Gastroesophageal sphincter (tissue), 4 donors: ENCODE results near the gene PLCH1. TPM values are rescaled to one million over a fixed set of nuclear protein-coding genes. Genes with fewer than 3 reads are reported as not detected.

ENCODE experiments used
- ATAC-seq: fragments of 150-250 bp; one replicate; pipeline ENCODE4 v1.9.1; 2016; ENCODE audit warnings: mild to moderate bottlenecking, moderate library complexity
- H3K27ac ChIP-seq, 4 donors: fragments of 200-600 bp; sonication (generic) in 3 of 4; 1 replicate in 3 of 4; 2 replicates in 1 of 4; pipeline ENCODE4 v1.5.1; 2016 to 2019
- H3K27me3 ChIP-seq: fragments of 200-600 bp; sonication (generic); one replicate; pipeline ENCODE4 v1.5.1; 2019
- H3K36me3 ChIP-seq, 2 donors: fragments of 200-600 bp; sonication (generic); one replicate each; pipeline ENCODE4 v1.5.1; 2019; ENCODE audit warnings: control low read depth in 1 of 2
- H3K4me1 ChIP-seq, 3 donors: fragments of 200-600 bp; sonication (generic); 1 replicate in 2 of 3; 2 replicates in 1 of 3; pipeline ENCODE4 v1.5.1; 2016 to 2019; ENCODE audit warnings: control low read depth in 2 of 3
- H3K4me3 ChIP-seq, 2 donors: fragments of 200-600 bp; sonication (generic); one replicate each; pipeline ENCODE4 v1.5.1; 2019; ENCODE audit warnings: mild to moderate bottlenecking in 1 of 2, moderate library complexity in 1 of 2
- H3K9me3 ChIP-seq, 3 donors: fragments of 200-600 bp; sonication (generic); one replicate each; pipeline ENCODE4 v1.5.1; 2017 to 2019; ENCODE audit warnings: control low read depth in 2 of 3
- EP300 ChIP-seq: sonication (generic); formaldehyde crosslinking; IDR thresholded peaks from one replicate; pipeline ENCODE4 v1.6.1; 2017; ENCODE audit warnings: antibody characterized with exemption, mild to moderate bottlenecking
- POLR2A ChIP-seq, 2 donors: fragments of 450-650 bp; IDR thresholded peaks; one replicate each; pipeline ENCODE4 v1.6.1; 2017; ENCODE audit warnings: antibody characterized with exemption in 2 of 2, mild to moderate bottlenecking in 2 of 2, moderate library complexity in 1 of 2
- POLR2AphosphoS5 ChIP-seq: sonication (generic); formaldehyde crosslinking; IDR thresholded peaks from one replicate; pipeline ENCODE4 v1.6.1; 2017; ENCODE audit warnings: antibody characterized with exemption
- WGBS, 2 donors: methylation state at CpG; one replicate each; pipeline ENCODE4 v1.1.5; 2018; ENCODE audit warnings: low coverage in 1 of 2; 5-methylcytosine and 5-hydroxymethylcytosine counted together
- total RNA-seq, 4 donors: library from RNA; depleted of rRNA; stranded (reverse); fragments of >200 nt; gene quantifications; one replicate each; pipeline ENCODE4 v1.1.0, GENCODE V29; 2016
- TF ChIP-seq, protein P1 (sequence below), 4 experiments: fragments of 200-600 bp in 2 of 4; fragments of 450-650 bp in 2 of 4; sonication (generic) in 1 of 4; IDR thresholded peaks; one replicate each; pipeline ENCODE4 v1.5.1; 2017 to 2019; ENCODE audit warnings: antibody characterized with exemption in 4 of 4, mild to moderate bottlenecking in 2 of 4, moderate library complexity in 2 of 4

The PLCH1 gene
- total RNA-seq, 4 donors from 2014 or later = 0.16 to 0.40 (median 0.35) TPM

DNA sequence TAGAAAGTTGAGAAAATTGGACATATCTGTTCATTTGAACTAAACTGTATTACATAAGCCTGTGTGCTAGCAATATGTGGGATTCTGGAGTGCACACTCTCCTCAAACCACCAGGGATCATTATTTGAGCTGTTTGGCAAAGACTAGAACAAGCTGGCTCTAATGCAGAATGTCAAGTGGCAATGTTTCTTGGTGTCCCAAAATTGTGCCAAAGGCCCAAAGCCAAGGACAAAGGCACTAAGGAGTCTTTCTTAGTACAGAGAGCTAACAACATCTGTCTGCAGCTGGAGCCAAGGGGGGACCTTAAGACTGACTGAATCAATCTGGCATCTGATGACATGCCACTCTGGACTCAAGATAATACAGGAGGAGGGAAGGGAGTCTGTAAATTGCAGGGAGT lies 374.7 kb downstream of the PLCH1 start:
- Histone ChIP-seq H3K27me3 (no peaks in the 10 kb centered on the region), H3K36me3 (no peaks in the 10 kb centered on the region), H3K9me3 (peaks cover 0 to 6% (median 0%) of the 10 kb centered on the region in 3 donors), H3K4me1 (peaks cover 0 to 19% (median 0%) of the 10 kb centered on the region in 3 donors), H3K4me3 (no peak overlapping the region), H3K27ac (no peak overlapping the region)
- peak; percentile 65 for ATAC-seq
- TF ChIP-seq EP300 = no peak
- TF ChIP-seq, protein P1, sequence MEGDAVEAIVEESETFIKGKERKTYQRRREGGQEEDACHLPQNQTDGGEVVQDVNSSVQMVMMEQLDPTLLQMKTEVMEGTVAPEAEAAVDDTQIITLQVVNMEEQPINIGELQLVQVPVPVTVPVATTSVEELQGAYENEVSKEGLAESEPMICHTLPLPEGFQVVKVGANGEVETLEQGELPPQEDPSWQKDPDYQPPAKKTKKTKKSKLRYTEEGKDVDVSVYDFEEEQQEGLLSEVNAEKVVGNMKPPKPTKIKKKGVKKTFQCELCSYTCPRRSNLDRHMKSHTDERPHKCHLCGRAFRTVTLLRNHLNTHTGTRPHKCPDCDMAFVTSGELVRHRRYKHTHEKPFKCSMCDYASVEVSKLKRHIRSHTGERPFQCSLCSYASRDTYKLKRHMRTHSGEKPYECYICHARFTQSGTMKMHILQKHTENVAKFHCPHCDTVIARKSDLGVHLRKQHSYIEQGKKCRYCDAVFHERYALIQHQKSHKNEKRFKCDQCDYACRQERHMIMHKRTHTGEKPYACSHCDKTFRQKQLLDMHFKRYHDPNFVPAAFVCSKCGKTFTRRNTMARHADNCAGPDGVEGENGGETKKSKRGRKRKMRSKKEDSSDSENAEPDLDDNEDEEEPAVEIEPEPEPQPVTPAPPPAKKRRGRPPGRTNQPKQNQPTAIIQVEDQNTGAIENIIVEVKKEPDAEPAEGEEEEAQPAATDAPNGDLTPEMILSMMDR (IDR thresholded peaks at IDR 0.05) = peak in 2 of 4 experiments; percentile 15 to 29
- no peak for TF ChIP-seq POLR2A (IDR thresholded peaks at IDR 0.05)
- peak; percentile 42 for TF ChIP-seq POLR2AphosphoS5

DNA sequence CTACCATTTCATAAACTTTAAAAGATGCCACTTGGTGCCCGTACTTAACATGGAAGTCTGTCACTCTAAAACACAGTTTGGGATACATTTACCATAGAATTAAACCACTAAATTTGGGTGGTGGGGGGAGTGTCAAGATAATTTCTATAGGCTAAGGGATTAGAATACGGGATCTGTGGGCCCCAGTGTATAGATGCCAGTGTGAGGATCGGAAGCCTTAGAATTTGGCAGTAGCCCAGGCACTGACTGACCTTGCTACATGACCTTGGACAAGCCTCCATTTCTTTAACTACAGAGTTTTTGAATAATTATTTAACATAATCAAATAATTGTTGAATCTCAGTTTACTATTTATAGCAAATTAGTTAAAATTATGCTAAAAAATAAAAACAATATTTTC lies 375.1 kb downstream of the PLCH1 start:
- Histone ChIP-seq H3K27me3 (no peaks in the 10 kb centered on the region), H3K4me1 (peaks cover 0 to 19% (median 0%) of the 10 kb centered on the region in 3 donors), H3K36me3 (no peaks in the 10 kb centered on the region), H3K4me3 (no peak overlapping the region), H3K27ac (no peak overlapping the region), H3K9me3 (peaks cover 0 to 10% (median 0%) of the 10 kb centered on the region in 3 donors)
- TF ChIP-seq POLR2A (IDR thresholded peaks at IDR 0.05) (no peak), POLR2AphosphoS5 (no peak), EP300 (no peak)
- TF ChIP-seq, protein P1 (IDR thresholded peaks at IDR 0.05) = no peak
- 79 to 84% methylated on average over 3 of the region's 3 CpGs for WGBS, 2 donors
- no peak for ATAC-seq

DNA sequence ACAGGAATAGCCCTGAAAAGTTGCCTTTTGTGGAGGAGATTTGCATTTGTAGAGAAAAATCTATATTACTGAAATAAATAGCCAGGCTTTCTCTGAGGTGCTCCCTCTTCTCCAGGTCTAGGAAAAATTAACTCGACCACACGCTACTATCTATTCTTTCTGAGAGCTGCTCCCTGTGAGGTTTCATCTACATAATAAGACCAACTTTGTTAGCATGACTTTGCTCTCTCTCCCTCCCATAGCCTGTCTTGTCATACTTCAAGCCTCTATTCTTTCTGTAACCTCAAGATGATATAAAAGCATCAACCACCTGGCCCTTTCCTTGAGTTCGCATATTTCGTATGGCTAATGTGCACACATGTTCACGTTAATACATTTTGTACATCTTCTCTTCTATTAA lies 375.6 kb downstream of the PLCH1 start:
- H3K36me3 ChIP-seq = no peaks in the 10 kb centered on the region
- TF ChIP-seq POLR2AphosphoS5 (no peak), POLR2A (IDR thresholded peaks at IDR 0.05) (no peak), EP300 (no peak)
- TF ChIP-seq, protein P1 (IDR thresholded peaks at IDR 0.05) = no peak
- 88 to 90% methylated on average over 5 of the region's 5 CpGs for WGBS, 2 donors
- H3K4me1 ChIP-seq = peaks cover 0 to 19% (median 0%) of the 10 kb centered on the region in 3 donors
- no peak for ATAC-seq
- H3K4me3 ChIP-seq = no peak overlapping the region
- no peak overlapping the region for H3K27ac ChIP-seq
- no peaks in the 10 kb centered on the region for H3K27me3 ChIP-seq
- peaks cover 0 to 15% (median 0%) of the 10 kb centered on the region in 3 donors for H3K9me3 ChIP-seq

DNA sequence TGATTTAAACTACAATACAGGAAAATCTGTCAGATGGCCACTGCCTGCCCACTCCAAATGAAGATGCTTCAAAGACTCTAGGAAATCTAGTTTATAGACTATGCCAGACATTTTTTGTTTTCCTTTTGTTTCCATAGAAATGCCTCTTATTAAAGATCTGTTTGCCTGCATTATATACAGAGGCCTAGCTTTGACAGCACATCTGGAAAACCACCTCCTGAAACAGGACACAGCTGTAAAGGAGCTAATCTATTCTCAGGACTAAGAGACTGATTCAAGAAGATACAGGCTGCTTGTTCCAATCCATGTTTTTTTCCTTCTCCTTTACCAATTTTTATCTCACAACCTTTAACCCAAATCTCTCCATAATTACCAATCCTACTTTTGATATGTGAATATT lies 376.1 kb downstream of the PLCH1 start:
- TF ChIP-seq POLR2A (IDR thresholded peaks at IDR 0.05) (no peak), POLR2AphosphoS5 (no peak), EP300 (no peak)
- TF ChIP-seq, protein P1 (IDR thresholded peaks at IDR 0.05) = no peak
- Histone ChIP-seq H3K4me3 (no peak overlapping the region), H3K36me3 (no peaks in the 10 kb centered on the region), H3K27me3 (no peaks in the 10 kb centered on the region), H3K4me1 (peaks cover 0 to 19% (median 0%) of the 10 kb centered on the region in 3 donors), H3K9me3 (peaks cover 0 to 18% (median 0%) of the 10 kb centered on the region in 3 donors), H3K27ac (no peak overlapping the region)
- no peak for ATAC-seq

DNA sequence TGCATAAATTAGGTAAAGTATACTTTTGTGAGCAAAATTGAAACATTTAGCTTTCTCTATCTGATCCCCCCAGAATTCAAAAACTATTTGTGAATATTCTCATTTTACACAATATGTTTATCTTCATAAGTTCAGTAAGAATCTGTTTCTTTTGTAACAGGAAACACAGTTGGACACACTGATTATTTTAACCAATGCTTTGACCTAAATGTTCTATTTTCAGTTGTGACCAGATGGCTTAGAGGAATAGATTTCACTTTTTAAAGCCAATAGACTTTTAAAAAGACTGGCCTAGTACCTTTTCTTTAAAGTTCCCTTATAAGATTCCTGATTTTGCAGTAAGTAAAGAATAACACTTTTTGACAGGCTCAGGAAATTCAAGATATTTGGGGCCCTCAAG lies 377.4 kb downstream of the PLCH1 start:
- no peak overlapping the region for H3K4me3 ChIP-seq
- peaks cover 0 to 18% (median 0%) of the 10 kb centered on the region in 3 donors for H3K9me3 ChIP-seq
- H3K27ac ChIP-seq = no peak overlapping the region
- no peaks in the 10 kb centered on the region for H3K36me3 ChIP-seq
- no peaks in the 10 kb centered on the region for H3K27me3 ChIP-seq
- ATAC-seq = no peak
- H3K4me1 ChIP-seq = peaks cover 0 to 19% (median 0%) of the 10 kb centered on the region in 3 donors
- no peak for TF ChIP-seq EP300
- no peak for TF ChIP-seq POLR2A (IDR thresholded peaks at IDR 0.05)
- TF ChIP-seq, protein P1 (IDR thresholded peaks at IDR 0.05) = no peak
- no peak for TF ChIP-seq POLR2AphosphoS5
